IMR-90 (cell line): ENCODE measurements around the gene SARNP. TPM values are rescaled to one million over a fixed set of nuclear protein-coding genes. Genes with fewer than 3 reads are reported as not detected.

Experiments
- ATAC-seq: fragments of 200-7000 bp; cut with Tn5 transposase; 2 replicates; pipeline ENCODE4 v1.9.1; 2020; ENCODE audit warnings: low read depth, mild to moderate bottlenecking, moderate library complexity
- BruUV-seq: library from RNA; stranded (reverse); fragments of 400-500 nt; replicated peaks from 2 replicates; lab custom pipeline; 2021; lab: Mats Ljungman, UMichigan
- CTCF ChIA-PET: fragments of 300-600 bp; formaldehyde crosslinking; extraction: SDS; loops from one replicate; lab custom pipeline; 2021; ENCODE audit warnings: antibody characterized with exemption; lab: Yijun Ruan, JAX
- POLR2A ChIA-PET: fragments of 300-600 bp; sonication (Branson Sonifier 250); formaldehyde crosslinking; loops from one replicate; lab custom pipeline; 2022; ENCODE audit warnings: antibody characterized with exemption; ENCODE audit not compliant: unreplicated experiment; lab: Charles Lee
- DNase-seq: peaks from one replicate; pipeline ENCODE4 v3.0.0; 2013
- H2AFZ ChIP-seq: replicated peaks from 2 replicates; pipeline ENCODE3; 2013; ENCODE audit warnings: low read length, mild to moderate bottlenecking; ENCODE audit not compliant: poor library complexity
- H2AK5ac ChIP-seq: 2 replicates; pipeline ENCODE4 v1.6.1; 2013; ENCODE audit warnings: low read depth, low read length, inconsistent platforms
- H2AK9ac ChIP-seq: replicated peaks from 2 replicates; pipeline ENCODE3; 2013; ENCODE audit warnings: mild to moderate bottlenecking, low read depth, low read length, moderate library complexity; ENCODE audit not compliant: poor library complexity
- H2BK120ac ChIP-seq: 2 replicates; pipeline ENCODE4 v1.6.1; 2013; ENCODE audit warnings: low read depth, low read length, inconsistent platforms
- H2BK15ac ChIP-seq: 3 replicates; pipeline ENCODE4 v1.6.1; 2013; ENCODE audit warnings: low read depth, low read length, inconsistent platforms
- H2BK20ac ChIP-seq: 2 replicates; pipeline ENCODE4 v1.6.1; 2013; ENCODE audit warnings: low read depth, mild to moderate bottlenecking, inconsistent platforms, low read length, moderate library complexity
- H2BK5ac ChIP-seq: 2 replicates; pipeline ENCODE4 v1.6.1; 2013; ENCODE audit warnings: mild to moderate bottlenecking, low read depth, low read length, inconsistent platforms; ENCODE audit not compliant: poor library complexity, severe bottlenecking
- H3K14ac ChIP-seq: replicated peaks from 2 replicates; pipeline ENCODE4 v1.6.1; 2013; ENCODE audit warnings: low read depth, low read length, inconsistent platforms
- H3K18ac ChIP-seq: 2 replicates; pipeline ENCODE4 v1.6.1; 2013; ENCODE audit warnings: low read depth, low read length, control low read depth
- H3K23ac ChIP-seq: 2 replicates; pipeline ENCODE4 v1.6.1; 2013; ENCODE audit warnings: low read depth, low read length, inconsistent platforms
- H3K27ac ChIP-seq: 2 replicates; pipeline ENCODE4 v1.5.1; 2013; ENCODE audit warnings: mild to moderate bottlenecking, control low read depth, low read length; ENCODE audit not compliant: insufficient read depth
- H3K27me3 ChIP-seq: 2 replicates; pipeline ENCODE4 v1.6.1; 2013; ENCODE audit warnings: low read length; ENCODE audit not compliant: control insufficient read depth, insufficient read depth
- H3K36me3 ChIP-seq: 2 replicates; pipeline ENCODE4 v1.6.1; 2013; ENCODE audit warnings: low read length, mixed read lengths; ENCODE audit not compliant: control insufficient read depth, insufficient read depth
- H3K4ac ChIP-seq: 2 replicates; pipeline ENCODE4 v1.6.1; 2013; ENCODE audit warnings: low read depth, low read length, inconsistent platforms
- H3K4me1 ChIP-seq: 2 replicates; pipeline ENCODE4 v1.6.1; 2013; ENCODE audit warnings: low read length, mixed read lengths; ENCODE audit not compliant: control insufficient read depth, insufficient read depth
- H3K4me2 ChIP-seq: 2 replicates; pipeline ENCODE4 v1.6.1; 2013; ENCODE audit warnings: low read depth, mild to moderate bottlenecking, control low read depth, low read length, moderate library complexity
- H3K4me3 ChIP-seq: 2 replicates; pipeline ENCODE4 v1.5.1; 2013; ENCODE audit warnings: low read depth, mild to moderate bottlenecking, control low read depth, low read length, moderate library complexity; ENCODE audit not compliant: insufficient read depth
- H3K56ac ChIP-seq: 2 replicates; pipeline ENCODE4 v1.6.1; 2013; ENCODE audit warnings: low read length, inconsistent platforms; ENCODE audit not compliant: insufficient read depth; ENCODE audit errors: extremely low read depth
- H3K79me1 ChIP-seq, 2 experiments: 2 replicates each; pipeline ENCODE4 v1.6.1; 2013; ENCODE audit warnings: low read length in 2 of 2, inconsistent platforms in 1 of 2, low read depth in 1 of 2
- H3K9ac ChIP-seq: 2 replicates; pipeline ENCODE4 v1.6.1; 2013; ENCODE audit warnings: low read depth, low read length, control low read depth
- H3K9me1 ChIP-seq: 2 replicates; pipeline ENCODE4 v1.6.1; 2013; ENCODE audit warnings: low read length, inconsistent platforms; ENCODE audit not compliant: insufficient read depth
- H3K9me3 ChIP-seq: 2 replicates; pipeline ENCODE4 v1.6.1; 2013; ENCODE audit warnings: low read length; ENCODE audit not compliant: control insufficient read depth, insufficient read depth
- H4K20me1 ChIP-seq: 2 replicates; pipeline ENCODE4 v1.6.1; 2013; ENCODE audit warnings: low read length, inconsistent platforms; ENCODE audit not compliant: insufficient read depth
- H4K5ac ChIP-seq: 2 replicates; pipeline ENCODE4 v1.6.1; 2013; ENCODE audit warnings: mild to moderate bottlenecking, low read depth, low read length, control low read depth
- H4K8ac ChIP-seq, 2 experiments: 2 replicates each; pipeline ENCODE4 v1.6.1; 2013; ENCODE audit warnings: low read depth in 2 of 2, low read length in 2 of 2, control low read depth in 1 of 2, inconsistent platforms in 1 of 2
- H4K91ac ChIP-seq: 2 replicates; pipeline ENCODE4 v1.6.1; 2013; ENCODE audit warnings: low read depth, low read length, inconsistent platforms; ENCODE audit not compliant: insufficient read depth
- BHLHE40 ChIP-seq: fragments of 150-350 bp; IDR thresholded peaks from 2 replicates; pipeline ENCODE4 v1.6.1; 2016; ENCODE audit warnings: mild to moderate bottlenecking, low read depth, low read length
- FOS ChIP-seq: fragments of 150-350 bp; IDR thresholded peaks from 2 replicates; pipeline ENCODE4 v1.6.1; 2016; ENCODE audit warnings: low read depth, low read length
- MAZ ChIP-seq: IDR thresholded peaks from 2 replicates; pipeline ENCODE4 v1.6.1; 2012; ENCODE audit warnings: low read depth, mild to moderate bottlenecking, low read length, improper control_type of control experiment, moderate library complexity, borderline replicate concordance
- NFE2L2 ChIP-seq: fragments of 150-350 bp; IDR thresholded peaks from 2 replicates; pipeline ENCODE4 v1.6.1; 2016; ENCODE audit warnings: low read depth, mild to moderate bottlenecking, low read length
- POLR2A ChIP-seq: IDR thresholded peaks from 2 replicates; pipeline ENCODE4 v1.6.1; 2012; ENCODE audit warnings: mild to moderate bottlenecking, low read depth, low read length
- RFX5 ChIP-seq: IDR thresholded peaks from 2 replicates; pipeline ENCODE4 v1.8.0; 2012; ENCODE audit warnings: low read depth, mild to moderate bottlenecking, low read length, moderate library complexity
- SMC3 ChIP-seq: fragments of 150-350 bp; IDR thresholded peaks from 2 replicates; pipeline ENCODE4 v1.6.1; 2016; ENCODE audit warnings: low read depth, mild to moderate bottlenecking, antibody characterized with exemption, low read length, moderate library complexity
- WGBS, 2 experiments: methylation state at CpG; one replicate each; pipeline versions ENCODE4 v1.1.5 to v1.1.7; 2013; ENCODE audit warnings: missing lambda C conversion rate in 2 of 2; ENCODE audit not compliant: insufficient read length in 1 of 2; ENCODE audit errors: extremely low coverage in 2 of 2; 5-methylcytosine and 5-hydroxymethylcytosine counted together
- dilution Hi-C: fragments of 300-500 bp; cut with HindIII; formaldehyde crosslinking; loops from one replicate; pipeline ENCODE4 v1.14.3; 2018; ENCODE audit warnings: low sequenced_read_pairs; ENCODE audit not compliant: unreplicated experiment
- in situ Hi-C: fragments of 300-500 bp; cut with MboI; formaldehyde crosslinking; loops from 3 replicates; pipeline ENCODE4 v1.14.3; 2019; ENCODE audit warnings: low sequenced_read_pairs, inconsistent platforms, mixed read lengths
- intact Hi-C: fragments of 100-400 bp; cut with micrococcal nuclease; formaldehyde crosslinking; loops from 2 replicates; pipeline ENCODE4 v1.10.0; 2022
- polyA plus RNA-seq, 3 experiments: library from polyadenylated mRNA; depleted of rRNA; stranded (reverse); fragments of >200 nt; gene quantifications; 2 replicates each; pipeline ENCODE4 v1.2.3, GENCODE V29; 2012; ENCODE audit warnings: low replicate concordance in 1 of 3
- total RNA-seq: library from RNA; depleted of rRNA; stranded (reverse); fragments of >200 nt; gene quantifications from 2 replicates; pipeline ENCODE4 v1.2.3, GENCODE V29; 2012
- TF ChIP-seq, protein P1 (sequence below): conservative IDR thresholded peaks from 2 replicates; pipeline ENCODE4 v1.5.1; 2012; ENCODE audit warnings: mild to moderate bottlenecking, low read depth, low read length, improper control_type of control experiment

SARNP gene
- total and polyA plus RNA-seq, 2 of the 4 experiments (the other 2 are of a cell fraction), result 46.8 to 103 TPM

DNA sequence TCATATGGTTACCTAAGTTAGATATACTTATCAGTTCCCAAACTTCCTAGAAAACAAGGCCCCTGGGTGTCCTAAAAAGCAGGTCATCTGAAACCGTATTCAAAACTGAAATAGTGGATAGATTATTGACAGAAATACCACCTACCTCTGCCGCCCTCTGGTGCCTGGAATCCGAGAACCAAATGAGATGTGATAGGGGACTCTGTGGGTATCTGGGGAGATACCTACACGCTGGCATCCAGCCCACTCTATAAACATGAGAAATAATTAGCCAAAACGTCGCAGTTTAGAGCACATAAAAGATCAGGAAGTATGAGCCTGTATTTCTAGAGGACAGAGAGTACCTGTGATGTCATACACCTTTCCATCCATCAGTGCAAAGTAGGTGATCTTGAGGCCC is 4.7 kb upstream of the SARNP start:
- Histone ChIP-seq H2BK5ac (no peak overlapping the region), H3K23ac (no peak overlapping the region), H3K27me3 (no peaks in the 10 kb centered on the region), H2BK15ac (no peak overlapping the region), H4K20me1 (0 out of 2 replicates have a peak, but pooled peaks cover 3% of the 10 kb centered on the region), H3K4me2 (no peak overlapping the region), H2BK20ac (no peak overlapping the region), H3K4me1 (peaks cover 4% of the 10 kb centered on the region), H4K8ac (no peak overlapping the region), H3K18ac (no peak overlapping the region), H3K27ac (no peak overlapping the region), H2BK120ac (no peak overlapping the region), H3K9me3 (no peaks in the 10 kb centered on the region), H3K36me3 (peaks cover 27% of the 10 kb centered on the region), H4K91ac (no peak overlapping the region), H3K9ac (no peak overlapping the region), H3K4ac (no peak overlapping the region), H3K14ac (no peak overlapping the region), H2AFZ (no peak overlapping the region), H2AK5ac (no peak overlapping the region), H3K56ac (no peak overlapping the region), H3K4me3 (no peak overlapping the region), H3K9me1 (peaks cover 8% of the 10 kb centered on the region), H4K5ac (no peak overlapping the region), H2AK9ac (no peak overlapping the region), H3K79me1 (peaks cover 24 to 46% of the 10 kb centered on the region in 2 experiments)
- dilution Hi-C loops (no loop called here), intact Hi-C loops (no loop called here), in situ Hi-C loops (loop anchor here (10.0 kb wide), 1 partner anchor 103 kb away; the partner anchor contains the start of gene PYM1)
- CTCF ChIA-PET, result no interaction called here
- no peak for TF ChIP-seq FOS
- no peak for TF ChIP-seq NFE2L2
- TF ChIP-seq POLR2A, result no peak
- TF ChIP-seq MAZ, result no peak
- no peak for TF ChIP-seq RFX5
- TF ChIP-seq SMC3, result 0 out of 2 replicates have a peak, but pooled peaks have one; percentile 9
- TF ChIP-seq, protein P1, sequence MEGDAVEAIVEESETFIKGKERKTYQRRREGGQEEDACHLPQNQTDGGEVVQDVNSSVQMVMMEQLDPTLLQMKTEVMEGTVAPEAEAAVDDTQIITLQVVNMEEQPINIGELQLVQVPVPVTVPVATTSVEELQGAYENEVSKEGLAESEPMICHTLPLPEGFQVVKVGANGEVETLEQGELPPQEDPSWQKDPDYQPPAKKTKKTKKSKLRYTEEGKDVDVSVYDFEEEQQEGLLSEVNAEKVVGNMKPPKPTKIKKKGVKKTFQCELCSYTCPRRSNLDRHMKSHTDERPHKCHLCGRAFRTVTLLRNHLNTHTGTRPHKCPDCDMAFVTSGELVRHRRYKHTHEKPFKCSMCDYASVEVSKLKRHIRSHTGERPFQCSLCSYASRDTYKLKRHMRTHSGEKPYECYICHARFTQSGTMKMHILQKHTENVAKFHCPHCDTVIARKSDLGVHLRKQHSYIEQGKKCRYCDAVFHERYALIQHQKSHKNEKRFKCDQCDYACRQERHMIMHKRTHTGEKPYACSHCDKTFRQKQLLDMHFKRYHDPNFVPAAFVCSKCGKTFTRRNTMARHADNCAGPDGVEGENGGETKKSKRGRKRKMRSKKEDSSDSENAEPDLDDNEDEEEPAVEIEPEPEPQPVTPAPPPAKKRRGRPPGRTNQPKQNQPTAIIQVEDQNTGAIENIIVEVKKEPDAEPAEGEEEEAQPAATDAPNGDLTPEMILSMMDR, result peak; percentile 34
- TF ChIP-seq BHLHE40, result no peak
- no peak for DNase-seq
- WGBS, 2 experiments, result no CpG with 5 or more reads among the region's 6 CpGs
- BruUV-seq, result no TSS peak
- ATAC-seq, result no peak
- POLR2A ChIA-PET, result no interaction called here
